Thymus (tissue), 11 donors: Measurements from ENCODE around the gene APLP2. TPM values are rescaled to one million over a fixed set of nuclear protein-coding genes. Genes with fewer than 3 reads are reported as not detected.
A peak's percentile ranks its signal among the peaks of the same experiment; 100 is the strongest.

Experiments used
- DNase-seq, 9 donors: peaks; one replicate each; pipeline ENCODE4 v3.0.0-alpha.2; 2013; ENCODE audit warnings: low spot score in 9 of 9, low read depth in 6 of 9, missing footprints in 1 of 9
- H3K27ac ChIP-seq, 2 donors: one replicate each; pipeline ENCODE4 v1.5.1; 2013; ENCODE audit warnings: control low read depth in 1 of 2, low read depth in 1 of 2, low read length in 1 of 2, mild to moderate bottlenecking in 1 of 2, moderate library complexity in 1 of 2
- H3K27me3 ChIP-seq, 2 donors: one replicate each; pipeline ENCODE4 v1.5.1; 2013; ENCODE audit warnings: low read length in 1 of 2; ENCODE audit not compliant: control insufficient read depth in 2 of 2, insufficient read depth in 1 of 2
- H3K36me3 ChIP-seq, 2 donors: one replicate each; pipeline ENCODE4 v1.5.1; 2013; ENCODE audit warnings: low read length in 1 of 2, mild to moderate bottlenecking in 1 of 2, moderate library complexity in 1 of 2; ENCODE audit not compliant: control insufficient read depth in 2 of 2, insufficient read depth in 2 of 2
- H3K4me1 ChIP-seq, 2 donors: one replicate each; pipeline ENCODE4 v1.5.1; 2013; ENCODE audit warnings: low read length in 2 of 2; ENCODE audit not compliant: control insufficient read depth in 2 of 2, insufficient read depth in 2 of 2
- H3K4me3 ChIP-seq, 2 donors: one replicate each; pipeline ENCODE4 v1.5.1; 2013; ENCODE audit warnings: low read length in 2 of 2, control low read depth in 1 of 2, mild to moderate bottlenecking in 1 of 2
- H3K9me3 ChIP-seq, 2 donors: one replicate each; pipeline ENCODE4 v1.5.1; 2013; ENCODE audit warnings: low read length in 1 of 2, mild to moderate bottlenecking in 1 of 2; ENCODE audit not compliant: control insufficient read depth in 2 of 2, insufficient read depth in 1 of 2
- WGBS: extraction: QIAGEN DNeasy Blood & Tissue Kit; methylation state at CpG from one replicate; pipeline ENCODE4 v1.1.7; 2013; 5-methylcytosine and 5-hydroxymethylcytosine counted together
- polyA plus RNA-seq: library from polyadenylated mRNA; stranded (reverse); fragments of 200-250 nt; gene quantifications from one replicate; pipeline ENCODE4 v1.2.3, GENCODE V29; 2013
- total RNA-seq: library from RNA; stranded (reverse); fragments of 120-200 nt; gene quantifications from one replicate; pipeline ENCODE4 v1.2.4, GENCODE V29; 2013
- donor health status: healthy.

Gene APLP2
- total and polyA plus RNA-seq, 2 donors = 74.4 to 101 TPM

GRCh38 chr11:130180896-130181294 is 111.2 kb downstream of the APLP2 start:
- no peak overlapping the region for H3K4me3 ChIP-seq
- WGBS = 89% methylated on average over 8 of the region's 8 CpGs
- no peaks in the 10 kb centered on the region for H3K36me3 ChIP-seq
- peaks cover 0 to 43% of the 10 kb centered on the region in 2 donors for H3K4me1 ChIP-seq
- H3K27ac ChIP-seq = peak overlapping the region; percentile 79 to 84
- no peaks in the 10 kb centered on the region for H3K27me3 ChIP-seq
- DNase-seq = no peak
- H3K9me3 ChIP-seq = no peaks in the 10 kb centered on the region

GRCh38 chr11:130181295-130182272 is 111.9 kb downstream of the APLP2 start:
- WGBS = 81% methylated on average over 11 of the region's 11 CpGs
- H3K27me3 ChIP-seq = no peaks in the 10 kb centered on the region
- no peaks in the 10 kb centered on the region for H3K36me3 ChIP-seq
- peaks cover 0 to 43% of the 10 kb centered on the region in 2 donors for H3K4me1 ChIP-seq
- H3K27ac ChIP-seq = peak overlapping the region; percentile 79 to 84
- peak in 7 of 9 donors; percentile 4 to 54 (median 25) for DNase-seq
- no peak overlapping the region for H3K4me3 ChIP-seq
- H3K9me3 ChIP-seq = no peaks in the 10 kb centered on the region

GRCh38 chr11:130183878-130184610 is 114.3 kb downstream of the APLP2 start:
- no peaks in the 10 kb centered on the region for H3K27me3 ChIP-seq
- peaks cover 0 to 35% of the 10 kb centered on the region in 2 donors for H3K4me1 ChIP-seq
- no peak for DNase-seq
- H3K4me3 ChIP-seq = no peak overlapping the region
- H3K36me3 ChIP-seq = no peaks in the 10 kb centered on the region
- H3K9me3 ChIP-seq = no peaks in the 10 kb centered on the region
- H3K27ac ChIP-seq = no peak overlapping the region
- WGBS = 94% methylated on average over 11 of the region's 11 CpGs

- peaks cover 0 to 4% of the 10 kb centered on the region in 2 donors for H3K4me1 ChIP-seq
- no peak overlapping the region for H3K27ac ChIP-seq
- 98% methylated on average over 13 of the region's 13 CpGs for WGBS
- no peaks in the 10 kb centered on the region for H3K27me3 ChIP-seq
- no peaks in the 10 kb centered on the region for H3K9me3 ChIP-seq
- no peaks in the 10 kb centered on the region for H3K36me3 ChIP-seq
- H3K4me3 ChIP-seq = no peak overlapping the region
- no peak for DNase-seq
Observed at GRCh38 chr11:130187096-130187495, 117.4 kb downstream of the APLP2 start.

GRCh38 chr11:130188047-130188446 is 118.4 kb downstream of the APLP2 start:
- Histone ChIP-seq H3K4me1 (no peaks in the 10 kb centered on the region), H3K27ac (no peak overlapping the region), H3K27me3 (no peaks in the 10 kb centered on the region), H3K9me3 (no peaks in the 10 kb centered on the region), H3K4me3 (no peak overlapping the region), H3K36me3 (no peaks in the 10 kb centered on the region)
- 96% methylated on average over 14 of the region's 14 CpGs for WGBS
- DNase-seq = no peak

- Histone ChIP-seq H3K27me3 (no peaks in the 10 kb centered on the region), H3K36me3 (no peaks in the 10 kb centered on the region), H3K9me3 (no peaks in the 10 kb centered on the region), H3K27ac (no peak overlapping the region), H3K4me3 (no peak overlapping the region), H3K4me1 (no peaks in the 10 kb centered on the region)
- WGBS = 92% methylated on average over 19 of the region's 19 CpGs
- no peak for DNase-seq
Observed at GRCh38 chr11:130188585-130189347, 119.1 kb downstream of the APLP2 start.

- H3K9me3 ChIP-seq = no peaks in the 10 kb centered on the region
- 93% methylated on average over 32 of the region's 32 CpGs for WGBS
- H3K36me3 ChIP-seq = no peaks in the 10 kb centered on the region
- no peaks in the 10 kb centered on the region for H3K27me3 ChIP-seq
- H3K27ac ChIP-seq = no peak overlapping the region
- H3K4me1 ChIP-seq = no peaks in the 10 kb centered on the region
- H3K4me3 ChIP-seq = no peak overlapping the region
- DNase-seq = no peak
Observed at GRCh38 chr11:130189492-130190210, 120.0 kb downstream of the APLP2 start.

- WGBS = 94% methylated on average over 29 of the region's 29 CpGs
- Histone ChIP-seq H3K4me1 (no peaks in the 10 kb centered on the region), H3K4me3 (no peak overlapping the region), H3K27me3 (no peaks in the 10 kb centered on the region), H3K27ac (no peak overlapping the region), H3K36me3 (no peaks in the 10 kb centered on the region), H3K9me3 (no peaks in the 10 kb centered on the region)
- no peak for DNase-seq
Observed at GRCh38 chr11:130190371-130190881, 120.7 kb downstream of the APLP2 start.
